Measurements from ENCODE around the gene GNG13. TPM values are rescaled to one million over a fixed set of nuclear protein-coding genes. Genes with fewer than 3 reads are reported as not detected.

Gene GNG13
- total RNA-seq, 1 experiment from 2014 or later, result not detected

GRCh38 chr16:802914-803753, 2.6 kb upstream of the GNG13 start:
- H3K4ac ChIP-seq (ENCODE audit: low read depth, low read length), result no peak overlapping the region
- H2AFZ ChIP-seq (ENCODE audit: low read length), result no peak overlapping the region
- H3K4me2 ChIP-seq (ENCODE audit: insufficient read depth, insufficient read length, low read length), result no peak overlapping the region
- H2BK15ac ChIP-seq (ENCODE audit: low read depth, low read length), result no peak overlapping the region
- no peaks in the 10 kb centered on the region for H4K20me1 ChIP-seq (ENCODE audit: control insufficient read depth, insufficient read depth, insufficient read length)
- Mint-ChIP-seq H3K9me3 (peaks cover 0 to 3% of the 10 kb centered on the region in 2 experiments; a peak in 2 of 5 replicates), H3K4me1 (peaks cover 2 to 3% of the 10 kb centered on the region in 2 experiments; a peak in 1 of 4 replicates), H3K4me3 (no peak overlapping the region), H3K36me3 (ENCODE audit: insufficient read depth in 1 of 3, low read depth in 3 of 3) (peaks cover under 1 to 5% (median 2%) of the 10 kb centered on the region in 3 experiments; a peak in 3 of 7 replicates), H3K27me3 (ENCODE audit: low read depth) (peaks cover 70% of the 10 kb centered on the region), H3K27ac (no peak overlapping the region)
- no peaks in the 10 kb centered on the region for H3K4me1 ChIP-seq (ENCODE audit: insufficient read depth, low read length)
- no peak overlapping the region for H2BK5ac ChIP-seq (ENCODE audit: insufficient read length, low read length)
- no peak overlapping the region; the same call in 1 of the 2 replicates for H3K14ac ChIP-seq (ENCODE audit: insufficient read depth, low read length)
- no peak overlapping the region for H4K91ac ChIP-seq (ENCODE audit: insufficient read length, low read depth, low read length)
- H3K79me2 ChIP-seq (ENCODE audit: insufficient read depth, low read length), result no peaks in the 10 kb centered on the region
- no CpG with 5 or more reads among the region's 33 CpGs for WGBS (ENCODE audit: extremely low coverage, insufficient read length, low lambda C conversion rate)
- no peak overlapping the region for H3K23ac ChIP-seq (ENCODE audit: insufficient read length, low read depth, low read length)
- no peak overlapping the region for H3T11ph ChIP-seq (ENCODE audit: low read length)
- H2AK5ac ChIP-seq (ENCODE audit: insufficient read length, low read length), result no peak overlapping the region
- H3K9ac ChIP-seq (ENCODE audit: extremely low read depth, insufficient read length, low read length), result no peak overlapping the region
- no peak for DNase-seq
- no peaks in the 10 kb centered on the region for H3K79me1 ChIP-seq (ENCODE audit: insufficient read depth, low read depth, low read length, poor library complexity, severe bottlenecking)
- no peak overlapping the region for H4K5ac ChIP-seq (ENCODE audit: insufficient read length, low read depth, low read length)
- H2BK12ac ChIP-seq (ENCODE audit: insufficient read length, low read depth, low read length), result no peak overlapping the region
- peaks cover 4% of the 10 kb centered on the region for H3K23me2 ChIP-seq (ENCODE audit: insufficient read length, low read depth, low read length, poor library complexity, severe bottlenecking)
- peaks cover 5% of the 10 kb centered on the region; the same call in 1 of the 2 replicates for H3K27me3 ChIP-seq (ENCODE audit: insufficient read depth, low read length)
- H2BK120ac ChIP-seq (ENCODE audit: low read depth, low read length, poor library complexity, severe bottlenecking), result no peak overlapping the region
- no peak overlapping the region for H2BK20ac ChIP-seq (ENCODE audit: low read depth, low read length, poor library complexity, severe bottlenecking)
- H3K9me3 ChIP-seq (ENCODE audit: control insufficient read depth, low read depth, low read length), result no peaks in the 10 kb centered on the region
- H3K18ac ChIP-seq (ENCODE audit: insufficient read length, low read depth, low read length), result no peak overlapping the region
- no peak for TF ChIP-seq CTCF (conservative IDR thresholded peaks at IDR 0.05)
- no peak overlapping the region for H3K27ac ChIP-seq (ENCODE audit: insufficient read length, low read depth, low read length)
- no peak overlapping the region for H3K56ac ChIP-seq (ENCODE audit: insufficient read length, low read depth, low read length)
- no peak overlapping the region for H4K8ac ChIP-seq (replicated peaks; ENCODE audit: insufficient read length, low read depth, low read length)
